HUES6 (cell line): ENCODE data around the gene XPO6.

Experiments used
- H3K27ac ChIP-seq: 2 replicates; pipeline ENCODE4 v1.7.0; 2013; ENCODE audit warnings: low read depth, mild to moderate bottlenecking, low read length, inconsistent platforms
- H3K27me3 ChIP-seq: 2 replicates; pipeline ENCODE4 v1.6.1; 2013; ENCODE audit warnings: low read length; ENCODE audit not compliant: control insufficient read depth, insufficient read depth
- H3K36me3 ChIP-seq: 2 replicates; pipeline ENCODE4 v1.6.1; 2013; ENCODE audit warnings: low read length; ENCODE audit not compliant: control insufficient read depth, insufficient read depth
- H3K4me1 ChIP-seq: 2 replicates; pipeline ENCODE4 v1.6.1; 2013; ENCODE audit warnings: low read length; ENCODE audit not compliant: control insufficient read depth, insufficient read depth
- H3K4me3 ChIP-seq: 2 replicates; pipeline ENCODE4 v1.5.1; 2013; ENCODE audit warnings: low read depth, low read length
- H3K9ac ChIP-seq: one replicate; pipeline ENCODE4 v1.6.1; 2013; ENCODE audit warnings: mild to moderate bottlenecking, low read length
- H3K9me3 ChIP-seq: 2 replicates; pipeline ENCODE4 v1.6.1; 2013; ENCODE audit warnings: low read depth, low read length; ENCODE audit not compliant: control insufficient read depth, insufficient read depth

XPO6 gene

GRCh38 chr16:28059841-28060575 lies 151.8 kb downstream of the XPO6 start:
- H3K9me3 ChIP-seq, result no peaks in the 10 kb centered on the region
- no peak overlapping the region for H3K4me3 ChIP-seq
- no peak overlapping the region for H3K27ac ChIP-seq
- H3K36me3 ChIP-seq, result no peaks in the 10 kb centered on the region
- H3K27me3 ChIP-seq, result peaks cover 69% of the 10 kb centered on the region
- no peaks in the 10 kb centered on the region for H3K4me1 ChIP-seq
- H3K9ac ChIP-seq, result no peak overlapping the region

- no peaks in the 10 kb centered on the region for H3K4me1 ChIP-seq
- H3K4me3 ChIP-seq, result no peak overlapping the region
- no peaks in the 10 kb centered on the region for H3K9me3 ChIP-seq
- no peaks in the 10 kb centered on the region for H3K36me3 ChIP-seq
- H3K27ac ChIP-seq, result no peak overlapping the region
- H3K9ac ChIP-seq, result no peak overlapping the region
- H3K27me3 ChIP-seq, result peaks cover 59% of the 10 kb centered on the region
Observed at GRCh38 chr16:28058839-28059589, 152.8 kb downstream of the XPO6 start.

- no peaks in the 10 kb centered on the region for H3K9me3 ChIP-seq
- no peak overlapping the region for H3K27ac ChIP-seq
- H3K27me3 ChIP-seq, result peaks cover 50% of the 10 kb centered on the region
- no peaks in the 10 kb centered on the region for H3K36me3 ChIP-seq
- no peak overlapping the region for H3K4me3 ChIP-seq
- H3K4me1 ChIP-seq, result no peaks in the 10 kb centered on the region
- no peak overlapping the region for H3K9ac ChIP-seq
Observed at GRCh38 chr16:28057949-28058348, 153.8 kb downstream of the XPO6 start.

- Histone ChIP-seq H3K4me1 (no peaks in the 10 kb centered on the region), H3K27ac (no peak overlapping the region), H3K9ac (no peak overlapping the region), H3K36me3 (no peaks in the 10 kb centered on the region), H3K4me3 (no peak overlapping the region), H3K9me3 (no peaks in the 10 kb centered on the region), H3K27me3 (peaks cover 14% of the 10 kb centered on the region; the same call in 1 of the 2 replicates)
Observed at GRCh38 chr16:28053461-28053860, 158.3 kb downstream of the XPO6 start.

- H3K4me1 ChIP-seq, result no peaks in the 10 kb centered on the region
- no peak overlapping the region for H3K27ac ChIP-seq
- H3K36me3 ChIP-seq, result no peaks in the 10 kb centered on the region
- H3K9ac ChIP-seq, result no peak overlapping the region
- H3K27me3 ChIP-seq, result peaks cover 9% of the 10 kb centered on the region; the same call in 1 of the 2 replicates
- no peaks in the 10 kb centered on the region for H3K9me3 ChIP-seq
- H3K4me3 ChIP-seq, result no peak overlapping the region
Observed at GRCh38 chr16:28052274-28053128, 159.3 kb downstream of the XPO6 start.

- no peak overlapping the region for H3K27ac ChIP-seq
Observed at GRCh38 chr16:28051486-28051885, 160.3 kb downstream of the XPO6 start.

More at GRCh38 chr16:28051486-28051885, 160.3 kb downstream of the XPO6 start:
- Histone ChIP-seq H3K9me3 (no peaks in the 10 kb centered on the region), H3K27me3 (peaks cover 9% of the 10 kb centered on the region; the same call in 1 of the 2 replicates), H3K4me3 (no peak overlapping the region), H3K36me3 (no peaks in the 10 kb centered on the region), H3K9ac (no peak overlapping the region), H3K4me1 (no peaks in the 10 kb centered on the region)
